Skin of body (tissue), 2 donors: Measurements from ENCODE around the gene NBPF3. TPM values are rescaled to one million over a fixed set of nuclear protein-coding genes. Genes with fewer than 3 reads are reported as not detected.
"Not testable (repeated sequence)": the region's sequence is repeated elsewhere in the genome, so short reads cannot be mapped to it uniquely, and the experiment has no call there.

ENCODE experiments used
- DNase-seq: peaks from one replicate; lab custom pipeline; 2025; lab: John Stamatoyannopoulos, UW
- total RNA-seq: library from RNA; depleted of rRNA; stranded (reverse); fragments of >200 nt; gene quantifications from one replicate; pipeline ENCODE4 v1.2.3, GENCODE V29; 2014

Gene NBPF3
- total RNA-seq, 1 donor from 2014 or later, result 14.4 TPM

GRCh38 chr1:21518774-21519455 is 79.0 kb downstream of the NBPF3 start:
- no peak for DNase-seq

- not testable (repeated sequence) for DNase-seq
These were observed 79.6 kb downstream of the NBPF3 start for GRCh38 chr1:21519486-21520070.

- DNase-seq, result no peak
These were observed 81.2 kb downstream of the NBPF3 start for GRCh38 chr1:21520899-21521716.

- no peak for DNase-seq
These were observed 81.8 kb downstream of the NBPF3 start for GRCh38 chr1:21521717-21522060.

GRCh38 chr1:21522525-21523038 is 82.6 kb downstream of the NBPF3 start:
- no peak for DNase-seq

- DNase-seq, result no peak
These were observed 83.4 kb downstream of the NBPF3 start for GRCh38 chr1:21523297-21523813.

- DNase-seq, result no peak
These were observed 84.3 kb downstream of the NBPF3 start for GRCh38 chr1:21524220-21524619.

- DNase-seq, result no peak
These were observed 84.9 kb downstream of the NBPF3 start for GRCh38 chr1:21524686-21525339.

- no peak for DNase-seq
These were observed 85.4 kb downstream of the NBPF3 start for GRCh38 chr1:21525340-21525717.

- DNase-seq, result no peak
These were observed 86.5 kb downstream of the NBPF3 start for GRCh38 chr1:21526441-21526840.

GRCh38 chr1:21530368-21531016 is 90.6 kb downstream of the NBPF3 start:
- DNase-seq, result no peak

GRCh38 chr1:21531241-21531640 is 91.3 kb downstream of the NBPF3 start:
- no peak for DNase-seq

GRCh38 chr1:21532496-21532895 is 92.6 kb downstream of the NBPF3 start:
- DNase-seq, result no peak

- no peak for DNase-seq
These were observed 93.1 kb downstream of the NBPF3 start for GRCh38 chr1:21532992-21533534.

- no peak for DNase-seq
These were observed 94.2 kb downstream of the NBPF3 start for GRCh38 chr1:21534146-21534545.

Other genes starting within 250 kb of the NBPF3 start
- 33.1 TPM for gene ECE1, start 149.7 kb upstream of the NBPF3 start, total RNA-seq
- 4.0 TPM for gene ALPL, start 69.3 kb downstream of the NBPF3 start, total RNA-seq
- gene RAP1GAP, start 229.2 kb downstream of the NBPF3 start, total RNA-seq, result 3.9 TPM